ENCODE measurements around the gene TMCC1. TPM values are rescaled to one million over a fixed set of nuclear protein-coding genes. Genes with fewer than 3 reads are reported as not detected.
"Not testable (repeated sequence)": the region's sequence is repeated elsewhere in the genome, so short reads cannot be mapped to it uniquely, and the experiment has no call there.

The TMCC1 gene
- total RNA-seq, 2 donors from 2014 or later = 16.7 to 16.9 TPM

- ATAC-seq (replicated peaks in 1 of 2) = no peak
These were observed 24.9 kb upstream of the TMCC1 start for GRCh38 chr3:129918461-129918860.

GRCh38 chr3:129917423-129918007, 24.0 kb upstream of the TMCC1 start:
- peaks cover 14 to 16% of the 10 kb centered on the region in 2 donors for H3K9me3 Mint-ChIP-seq
- H3K4me3 Mint-ChIP-seq = no peak overlapping the region
- H3K27me3 Mint-ChIP-seq (ENCODE audit: low read depth) = no peaks in the 10 kb centered on the region
- H3K4me1 Mint-ChIP-seq (ENCODE audit: low read depth) = no peaks in the 10 kb centered on the region
- H3K27ac Mint-ChIP-seq = no peak overlapping the region
- peaks cover 12 to 20% of the 10 kb centered on the region in 2 donors for H3K36me3 Mint-ChIP-seq (ENCODE audit: insufficient read depth in 2 of 2)
- ATAC-seq (replicated peaks in 1 of 2) (no peak), DNase-seq (no peak)

More at GRCh38 chr3:129918461-129918860, 24.9 kb upstream of the TMCC1 start:
- no peak for DNase-seq
- Mint-ChIP-seq H3K27ac (no peak overlapping the region), H3K27me3 (ENCODE audit: low read depth) (no peaks in the 10 kb centered on the region), H3K36me3 (ENCODE audit: insufficient read depth in 2 of 2) (peaks cover 12 to 22% of the 10 kb centered on the region in 2 donors), H3K9me3 (peaks cover 14 to 16% of the 10 kb centered on the region in 2 donors), H3K4me3 (no peak overlapping the region), H3K4me1 (ENCODE audit: low read depth) (no peaks in the 10 kb centered on the region)

- no peaks in the 10 kb centered on the region for H3K27me3 Mint-ChIP-seq (ENCODE audit: low read depth)
- ATAC-seq (replicated peaks in 1 of 2) (no peak), DNase-seq (no peak)
- H3K27ac Mint-ChIP-seq = no peak overlapping the region
- no peaks in the 10 kb centered on the region for H3K4me1 Mint-ChIP-seq (ENCODE audit: low read depth)
- H3K4me3 Mint-ChIP-seq = no peak overlapping the region
- peaks cover 8 to 10% of the 10 kb centered on the region in 2 donors for H3K9me3 Mint-ChIP-seq
- peaks cover 12 to 16% of the 10 kb centered on the region in 2 donors for H3K36me3 Mint-ChIP-seq (ENCODE audit: insufficient read depth in 2 of 2)
These were observed 20.1 kb upstream of the TMCC1 start for GRCh38 chr3:129913618-129914017.

- H3K9me3 Mint-ChIP-seq = peaks cover 3% of the 10 kb centered on the region in 2 donors
- no peaks in the 10 kb centered on the region for H3K4me1 Mint-ChIP-seq (ENCODE audit: low read depth)
- H3K27me3 Mint-ChIP-seq (ENCODE audit: low read depth) = no peaks in the 10 kb centered on the region
- no peak for ATAC-seq (replicated peaks in 1 of 2)
- peaks cover 7 to 18% of the 10 kb centered on the region in 2 donors for H3K36me3 Mint-ChIP-seq (ENCODE audit: insufficient read depth in 2 of 2)
- H3K4me3 Mint-ChIP-seq = no peak overlapping the region
- DNase-seq = no peak
- no peak overlapping the region for H3K27ac Mint-ChIP-seq
These were observed 17.9 kb upstream of the TMCC1 start for GRCh38 chr3:129911261-129911861.

- H3K4me1 Mint-ChIP-seq (ENCODE audit: low read depth); H3K27me3 Mint-ChIP-seq (ENCODE audit: low read depth); ATAC-seq (replicated peaks in 1 of 2); H3K4me3 Mint-ChIP-seq; DNase-seq; H3K27ac Mint-ChIP-seq: not testable (repeated sequence)
- H3K9me3 Mint-ChIP-seq = peaks cover 7 to 12% of the 10 kb centered on the region in 2 donors
- peaks cover 16 to 26% of the 10 kb centered on the region in 2 donors for H3K36me3 Mint-ChIP-seq (ENCODE audit: insufficient read depth in 2 of 2)
These were observed 15.7 kb upstream of the TMCC1 start for GRCh38 chr3:129909235-129909634.

GRCh38 chr3:129908417-129908816, 14.9 kb upstream of the TMCC1 start:
- Mint-ChIP-seq H3K27me3 (ENCODE audit: low read depth) (no peaks in the 10 kb centered on the region), H3K27ac (no peak overlapping the region)

GRCh38 chr3:129901272-129901671, 7.8 kb upstream of the TMCC1 start:
- H3K4me3 Mint-ChIP-seq; ATAC-seq (replicated peaks in 1 of 2); DNase-seq; H3K27me3 Mint-ChIP-seq (ENCODE audit: low read depth); H3K4me1 Mint-ChIP-seq (ENCODE audit: low read depth); H3K27ac Mint-ChIP-seq: not testable (repeated sequence)
- Mint-ChIP-seq H3K9me3 (peaks cover 10 to 12% of the 10 kb centered on the region in 2 donors), H3K36me3 (ENCODE audit: insufficient read depth in 2 of 2) (peaks cover 14 to 22% of the 10 kb centered on the region in 2 donors)

More at GRCh38 chr3:129908417-129908816, 14.9 kb upstream of the TMCC1 start:
- H3K9me3 Mint-ChIP-seq = peaks cover 7 to 12% of the 10 kb centered on the region in 2 donors
- H3K4me1 Mint-ChIP-seq (ENCODE audit: low read depth) = no peaks in the 10 kb centered on the region
- ATAC-seq (replicated peaks in 1 of 2) (no peak), DNase-seq (no peak)
- no peak overlapping the region for H3K4me3 Mint-ChIP-seq
- peaks cover 16 to 26% of the 10 kb centered on the region in 2 donors for H3K36me3 Mint-ChIP-seq (ENCODE audit: insufficient read depth in 2 of 2)

GRCh38 chr3:129897026-129897425, 3.5 kb upstream of the TMCC1 start:
- peaks cover 5% of the 10 kb centered on the region in 2 donors for H3K36me3 Mint-ChIP-seq (ENCODE audit: insufficient read depth in 2 of 2)
- ATAC-seq (replicated peaks in 1 of 2) (no peak), DNase-seq (no peak)
- H3K27ac Mint-ChIP-seq = no peak overlapping the region
- H3K27me3 Mint-ChIP-seq (ENCODE audit: low read depth) = no peaks in the 10 kb centered on the region
- H3K9me3 Mint-ChIP-seq = peaks cover 0 to 3% of the 10 kb centered on the region in 2 donors
- peaks cover 17% of the 10 kb centered on the region for H3K4me1 Mint-ChIP-seq (ENCODE audit: low read depth)
- H3K4me3 Mint-ChIP-seq = no peak overlapping the region

- Mint-ChIP-seq H3K4me1 (ENCODE audit: low read depth) (peaks cover 51% of the 10 kb centered on the region), H3K36me3 (ENCODE audit: insufficient read depth in 2 of 2) (peaks cover 3% of the 10 kb centered on the region in 2 donors), H3K27ac (peak overlapping the region; percentile 93), H3K4me3 (peak overlapping the region; percentile 92 to 96), H3K9me3 (no peaks in the 10 kb centered on the region), H3K27me3 (ENCODE audit: low read depth) (no peaks in the 10 kb centered on the region)
- peak; percentile 86 for ATAC-seq (replicated peaks in 1 of 2)
- DNase-seq = peak; percentile 83 to 84
These were observed 492 bp downstream of the TMCC1 start for GRCh38 chr3:129892857-129893580.

GRCh38 chr3:129892486-129892856, 1.0 kb downstream of the TMCC1 start:
- Mint-ChIP-seq H3K36me3 (ENCODE audit: insufficient read depth in 2 of 2) (peaks cover 3% of the 10 kb centered on the region in 2 donors), H3K4me1 (ENCODE audit: low read depth) (peaks cover 56% of the 10 kb centered on the region)

GRCh38 chr3:129890891-129891290, 2.6 kb downstream of the TMCC1 start:
- Mint-ChIP-seq H3K4me3 (peak overlapping the region in 1 of 2 donors; percentile 55), H3K9me3 (no peaks in the 10 kb centered on the region), H3K36me3 (ENCODE audit: insufficient read depth in 2 of 2) (peaks cover 3% of the 10 kb centered on the region in 2 donors), H3K4me1 (ENCODE audit: low read depth) (peaks cover 56% of the 10 kb centered on the region), H3K27me3 (ENCODE audit: low read depth) (no peaks in the 10 kb centered on the region), H3K27ac (peak overlapping the region; percentile 85)
- DNase-seq (no peak), ATAC-seq (replicated peaks in 1 of 2) (no peak)

More at GRCh38 chr3:129892486-129892856, 1.0 kb downstream of the TMCC1 start:
- Mint-ChIP-seq H3K9me3 (no peaks in the 10 kb centered on the region), H3K4me3 (peak overlapping the region; percentile 92 to 96), H3K27ac (peak overlapping the region; percentile 93), H3K27me3 (ENCODE audit: low read depth) (no peaks in the 10 kb centered on the region)
- no peak for ATAC-seq (replicated peaks in 1 of 2)
- DNase-seq = peak; percentile 8 to 18

- no peak overlapping the region for H3K4me3 Mint-ChIP-seq
- H3K27me3 Mint-ChIP-seq (ENCODE audit: low read depth) = no peaks in the 10 kb centered on the region
- no peak for ATAC-seq (replicated peaks in 1 of 2)
- no peak overlapping the region for H3K27ac Mint-ChIP-seq
- no peak for DNase-seq
- H3K36me3 Mint-ChIP-seq (ENCODE audit: insufficient read depth in 2 of 2) = peaks cover under 1 to 3% of the 10 kb centered on the region in 2 donors
- H3K4me1 Mint-ChIP-seq (ENCODE audit: low read depth) = peaks cover 56% of the 10 kb centered on the region
- H3K9me3 Mint-ChIP-seq = no peaks in the 10 kb centered on the region
These were observed 3.4 kb downstream of the TMCC1 start for GRCh38 chr3:129890125-129890524.

GRCh38 chr3:129888771-129889170, 4.7 kb downstream of the TMCC1 start:
- no peak for ATAC-seq (replicated peaks in 1 of 2)
- H3K36me3 Mint-ChIP-seq (ENCODE audit: insufficient read depth in 2 of 2) = no peaks in the 10 kb centered on the region
- H3K4me3 Mint-ChIP-seq = no peak overlapping the region
- DNase-seq = no peak
- H3K27ac Mint-ChIP-seq = no peak overlapping the region
- H3K4me1 Mint-ChIP-seq (ENCODE audit: low read depth) = peaks cover 49% of the 10 kb centered on the region
- no peaks in the 10 kb centered on the region for H3K9me3 Mint-ChIP-seq
- no peaks in the 10 kb centered on the region for H3K27me3 Mint-ChIP-seq (ENCODE audit: low read depth)
